Trophoblast cell (in vitro differentiated cells and primary cell): ENCODE results near the gene SCLY.
"Not testable (repeated sequence)": the region's sequence is repeated elsewhere in the genome, so short reads cannot be mapped to it uniquely, and the experiment has no call there.

ENCODE experiments used
- DNase-seq, 2 donors: peaks; one replicate each; pipeline ENCODE4 v3.0.0-alpha.2; 2016
- H2AFZ ChIP-seq: 2 replicates; pipeline ENCODE4 v1.6.1; 2013; ENCODE audit warnings: low read length, moderate library complexity, mild to moderate bottlenecking; ENCODE audit not compliant: insufficient read depth, poor library complexity
- H2AK5ac ChIP-seq: 2 replicates; pipeline ENCODE4 v1.6.1; 2013; ENCODE audit warnings: mild to moderate bottlenecking, low read length
- H2BK120ac ChIP-seq: 2 replicates; pipeline ENCODE4 v1.6.1; 2013; ENCODE audit warnings: low read length, mild to moderate bottlenecking, moderate library complexity; ENCODE audit not compliant: insufficient read depth, poor library complexity
- H2BK12ac ChIP-seq: 2 replicates; pipeline ENCODE4 v1.6.1; 2013; ENCODE audit warnings: mild to moderate bottlenecking, low read length, moderate library complexity
- H2BK5ac ChIP-seq: 2 replicates; pipeline ENCODE4 v1.6.1; 2013; ENCODE audit warnings: low read length, low read depth, moderate library complexity, mild to moderate bottlenecking; ENCODE audit not compliant: poor library complexity
- H3K14ac ChIP-seq: 2 replicates; pipeline ENCODE4 v1.6.1; 2013; ENCODE audit warnings: mild to moderate bottlenecking, low read length
- H3K18ac ChIP-seq: 2 replicates; pipeline ENCODE4 v1.6.1; 2013; ENCODE audit warnings: mild to moderate bottlenecking, low read length
- H3K23ac ChIP-seq: 2 replicates; pipeline ENCODE4 v1.6.1; 2013; ENCODE audit warnings: low read length
- H3K27ac ChIP-seq: 2 replicates; pipeline ENCODE4 v1.5.1; 2013; ENCODE audit warnings: low read depth, mild to moderate bottlenecking, inconsistent platforms, low read length, moderate library complexity
- H3K27me3 ChIP-seq: 2 replicates; pipeline ENCODE4 v1.6.1; 2013; ENCODE audit warnings: inconsistent platforms, mild to moderate bottlenecking, low read length, moderate library complexity; ENCODE audit not compliant: insufficient read depth
- H3K36me3 ChIP-seq, 2 experiments: 1 replicate in 1 of 2; 2 replicates in 1 of 2; pipeline ENCODE4 v1.6.1; 2013; ENCODE audit warnings: low read length in 2 of 2, mild to moderate bottlenecking in 2 of 2, moderate library complexity in 1 of 2; ENCODE audit not compliant: insufficient read depth in 2 of 2, control insufficient read depth in 1 of 2
- H3K4ac ChIP-seq: 2 replicates; pipeline ENCODE4 v1.6.1; 2013; ENCODE audit warnings: low read depth, mild to moderate bottlenecking, low read length, moderate library complexity
- H3K4me1 ChIP-seq, 2 experiments: 1 replicate in 1 of 2; 2 replicates in 1 of 2; pipeline ENCODE4 v1.6.1; 2013; ENCODE audit warnings: low read length in 2 of 2, mild to moderate bottlenecking in 2 of 2, moderate library complexity in 1 of 2; ENCODE audit not compliant: insufficient read depth in 2 of 2, control insufficient read depth in 1 of 2
- H3K4me2 ChIP-seq: 2 replicates; pipeline ENCODE4 v1.6.1; 2013; ENCODE audit warnings: inconsistent platforms, mild to moderate bottlenecking, low read length, moderate library complexity
- H3K4me3 ChIP-seq: 2 replicates; pipeline ENCODE4 v1.5.1; 2013; ENCODE audit warnings: mild to moderate bottlenecking, low read depth, low read length, inconsistent platforms
- H3K79me1 ChIP-seq: one replicate; pipeline ENCODE4 v1.6.1; 2013; ENCODE audit warnings: low read length
- H3K79me2 ChIP-seq: 2 replicates; pipeline ENCODE4 v1.6.1; 2013; ENCODE audit warnings: low read length, mild to moderate bottlenecking; ENCODE audit not compliant: control insufficient read depth, insufficient read depth, poor library complexity
- H3K9ac ChIP-seq: 2 replicates; pipeline ENCODE4 v1.6.1; 2013; ENCODE audit warnings: mild to moderate bottlenecking, low read length
- H3K9me3 ChIP-seq: 2 replicates; pipeline ENCODE4 v1.6.1; 2013; ENCODE audit warnings: low read depth, mild to moderate bottlenecking, control low read depth, inconsistent platforms, low read length; ENCODE audit not compliant: insufficient read depth
- H4K12ac ChIP-seq: 2 replicates; pipeline ENCODE4 v1.6.1; 2013; ENCODE audit warnings: low read depth, mild to moderate bottlenecking, low read length, moderate library complexity
- H4K8ac ChIP-seq: 2 replicates; pipeline ENCODE4 v1.6.1; 2013; ENCODE audit warnings: low read depth, mild to moderate bottlenecking, low read length, moderate library complexity
- H4K91ac ChIP-seq: one replicate; pipeline ENCODE4 v1.6.1; 2013; ENCODE audit warnings: low read depth, mild to moderate bottlenecking, low read length, moderate library complexity
- WGBS: extraction: QIAGEN DNeasy Blood & Tissue Kit; methylation state at CpG from one replicate; pipeline ENCODE4 v1.1.7; 2013; ENCODE audit warnings: missing lambda C conversion rate; ENCODE audit not compliant: insufficient read length, insufficient coverage; ENCODE audit errors: extremely low coverage; 5-methylcytosine and 5-hydroxymethylcytosine counted together

Gene SCLY

GRCh38 chr2:238055841-238056240, 5.0 kb upstream of the SCLY start:
- Histone ChIP-seq H2BK12ac (no peak overlapping the region), H3K23ac (no peak overlapping the region), H3K9me3 (peaks cover 1% of the 10 kb centered on the region), H2BK5ac (no peak overlapping the region), H3K4ac (no peak overlapping the region), H3K14ac (no peak overlapping the region), H3K4me3 (no peak overlapping the region), H3K79me1 (peaks cover 5% of the 10 kb centered on the region), H3K18ac (no peak overlapping the region), H3K27me3 (no peaks in the 10 kb centered on the region), H3K27ac (no peak overlapping the region), H2AK5ac (no peak overlapping the region), H3K36me3 (no peaks in the 10 kb centered on the region), H4K91ac (no peak overlapping the region), H4K8ac (no peak overlapping the region), H3K9ac (no peak overlapping the region), H2AFZ (no peak overlapping the region), H3K79me2 (peaks cover 2% of the 10 kb centered on the region), H3K4me2 (no peak overlapping the region), H2BK120ac (no peak overlapping the region), H4K12ac (no peak overlapping the region), H3K4me1 (peaks cover 0 to 4% of the 10 kb centered on the region in 2 experiments)
- no peak for DNase-seq
- no CpG with 5 or more reads among the region's 3 CpGs for WGBS

DNA sequence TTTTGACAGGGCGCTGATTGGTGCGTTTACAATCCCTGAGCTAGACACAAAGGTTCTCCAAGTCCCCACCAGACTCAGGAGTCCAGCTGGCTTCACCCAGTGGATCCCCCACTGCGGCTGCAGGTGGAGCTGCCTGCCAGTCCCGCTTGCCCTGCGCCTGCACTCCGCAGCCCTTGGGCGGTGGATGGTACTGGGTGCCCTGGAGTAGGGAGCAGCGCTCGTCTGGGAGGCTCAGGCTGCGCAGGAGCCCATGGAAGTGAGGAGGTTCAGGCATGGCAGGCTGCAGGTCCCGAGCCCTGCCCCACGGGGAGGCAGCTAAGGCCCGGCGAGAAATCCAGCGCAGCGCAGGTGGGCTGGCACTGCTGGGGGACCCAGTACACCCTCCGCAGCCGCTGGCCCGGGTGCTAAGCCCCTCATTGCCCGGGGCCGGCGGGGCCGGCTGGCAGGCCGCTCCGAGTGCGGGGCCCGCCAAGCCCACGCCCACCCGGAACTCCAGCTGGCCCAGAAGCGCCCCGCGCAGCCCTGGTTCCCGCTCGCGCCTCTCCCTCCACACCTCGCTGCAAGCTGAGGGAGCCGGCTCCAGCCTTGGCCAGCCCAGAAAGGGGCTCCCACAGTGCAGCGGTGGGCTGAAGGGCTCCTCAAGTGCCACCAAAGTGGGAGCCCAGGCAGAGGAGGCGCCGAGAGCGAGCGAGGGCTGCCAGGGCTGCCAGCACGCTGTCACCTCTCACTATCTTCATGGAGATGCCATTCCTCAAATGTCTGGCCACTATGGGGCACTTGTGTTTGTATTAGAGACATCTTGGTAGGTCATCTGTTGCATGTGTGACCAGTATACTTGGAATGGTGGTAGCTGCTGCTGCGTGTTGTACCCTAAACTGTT, 2.9 kb upstream of the SCLY start:
- not testable (repeated sequence) for H3K9ac ChIP-seq, H3K23ac ChIP-seq, H3K14ac ChIP-seq, H3K79me1 ChIP-seq, H2BK120ac ChIP-seq, H4K91ac ChIP-seq, H3K4me3 ChIP-seq, H3K36me3 ChIP-seq, H3K18ac ChIP-seq, H3K27me3 ChIP-seq, H4K8ac ChIP-seq, H2BK5ac ChIP-seq, H2AFZ ChIP-seq, H2BK12ac ChIP-seq, H3K4me1 ChIP-seq, H2AK5ac ChIP-seq, H3K4ac ChIP-seq, H4K12ac ChIP-seq, H3K4me2 ChIP-seq, H3K9me3 ChIP-seq, H3K79me2 ChIP-seq, H3K27ac ChIP-seq
- no CpG with 5 or more reads among the region's 44 CpGs for WGBS
- DNase-seq: peak in 1 of 2 donors; percentile 25

DNA sequence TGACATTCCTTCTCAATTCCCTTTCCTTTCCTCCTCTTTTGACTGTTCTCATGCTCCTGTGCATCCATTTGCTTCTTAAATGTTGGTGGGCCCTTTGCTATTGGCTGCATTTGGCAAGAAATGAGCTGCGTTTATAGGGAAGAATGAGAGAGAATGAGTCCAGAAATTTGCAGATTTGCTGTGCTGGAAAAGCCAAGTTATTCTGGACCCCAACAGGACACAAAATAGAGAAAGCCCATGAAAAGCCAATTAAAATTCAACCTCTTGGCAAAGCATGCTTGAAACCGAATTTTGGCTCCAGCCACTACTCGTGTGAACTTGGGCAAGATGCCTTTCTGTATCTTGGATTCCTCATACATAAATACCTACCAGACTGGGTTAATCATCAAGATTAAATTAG, 1.3 kb upstream of the SCLY start:
- H3K79me1 ChIP-seq: peaks cover 9% of the 10 kb centered on the region
- H3K9ac ChIP-seq: no peak overlapping the region
- no peak overlapping the region for H3K4me2 ChIP-seq
- no peak overlapping the region for H3K4ac ChIP-seq
- H3K27ac ChIP-seq: no peak overlapping the region
- H4K8ac ChIP-seq: no peak overlapping the region
- no peak overlapping the region for H2AK5ac ChIP-seq
- peaks cover 0 to 8% of the 10 kb centered on the region in 2 experiments for H3K4me1 ChIP-seq
- no peak overlapping the region for H2BK12ac ChIP-seq
- no peak overlapping the region for H4K91ac ChIP-seq
- no peak overlapping the region for H3K4me3 ChIP-seq
- no peak overlapping the region for H2BK120ac ChIP-seq
- H3K79me2 ChIP-seq: peaks cover 6% of the 10 kb centered on the region
- H3K23ac ChIP-seq: no peak overlapping the region
- no peak overlapping the region for H2BK5ac ChIP-seq
- H4K12ac ChIP-seq: no peak overlapping the region
- peaks cover 1% of the 10 kb centered on the region for H3K9me3 ChIP-seq
- no peak overlapping the region for H2AFZ ChIP-seq
- WGBS: no CpG with 5 or more reads among the region's 3 CpGs
- H3K18ac ChIP-seq: no peak overlapping the region
- no peak overlapping the region for H3K14ac ChIP-seq
- no peaks in the 10 kb centered on the region for H3K27me3 ChIP-seq
- no peaks in the 10 kb centered on the region for H3K36me3 ChIP-seq
- DNase-seq: no peak

DNA sequence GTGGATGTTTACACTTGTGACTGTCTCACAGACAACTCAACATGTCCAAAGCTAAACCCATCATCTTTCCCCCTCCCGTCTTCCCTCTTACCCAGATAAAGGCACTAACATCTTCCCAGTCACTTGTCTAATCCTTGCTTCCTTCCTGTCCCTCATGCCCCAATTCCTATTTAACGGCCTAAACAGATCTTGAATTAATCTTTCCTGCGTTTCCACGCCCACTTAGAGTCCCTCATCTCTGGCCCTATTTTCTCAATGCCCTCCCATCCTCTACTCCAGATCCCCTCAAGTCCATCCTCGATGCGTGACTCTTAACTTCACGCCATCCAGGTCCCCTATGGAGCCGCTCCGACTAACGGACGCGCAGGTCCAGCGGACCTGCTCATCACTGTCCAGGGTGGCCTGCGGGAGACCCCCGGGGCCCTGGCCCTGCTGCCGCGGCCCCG, 682 bp upstream of the SCLY start:
- Histone ChIP-seq H2AK5ac (no peak overlapping the region), H4K8ac (peak overlapping the region; percentile 98), H3K18ac (peak overlapping the region; percentile 96)

More for the DNA sequence above, 682 bp upstream of the SCLY start:
- Histone ChIP-seq H3K9ac (peak overlapping the region; percentile 94), H3K4me2 (peak overlapping the region; percentile 61), H4K91ac (peak overlapping the region; percentile 91), H3K36me3 (no peaks in the 10 kb centered on the region), H3K4me1 (peaks cover 0 to 8% of the 10 kb centered on the region in 2 experiments), H3K4me3 (peak overlapping the region; percentile 88), H3K9me3 (peaks cover 1% of the 10 kb centered on the region), H4K12ac (peak overlapping the region; percentile 98), H3K79me2 (peaks cover 6% of the 10 kb centered on the region), H3K27ac (peak overlapping the region; percentile 68), H3K79me1 (peaks cover 9% of the 10 kb centered on the region), H2AFZ (peak overlapping the region; percentile 99), H3K4ac (peak overlapping the region; percentile 85), H3K14ac (peak overlapping the region; percentile 91), H3K27me3 (no peaks in the 10 kb centered on the region), H3K23ac (no peak overlapping the region), H2BK5ac (peak overlapping the region; percentile 60), H2BK120ac (peak overlapping the region; percentile 86), H2BK12ac (no peak overlapping the region)
- no peak for DNase-seq
- no CpG with 5 or more reads among the region's 18 CpGs for WGBS
